Liver (tissue), 9 donors: ENCODE measurements around the gene SEBOX. TPM values are rescaled to one million over a fixed set of nuclear protein-coding genes. Genes with fewer than 3 reads are reported as not detected.

Source experiments
- DNase-seq: peaks from one replicate; pipeline ENCODE4 v3.0.0-alpha.2; 2017; ENCODE audit warnings: low spot score
- H3K27ac ChIP-seq, 2 donors: one replicate each; pipeline ENCODE4 v1.7.0; 2013; ENCODE audit warnings: inconsistent platforms in 2 of 2, low read length in 2 of 2, control low read depth in 1 of 2, low read depth in 1 of 2, mild to moderate bottlenecking in 1 of 2
- H3K27me3 ChIP-seq, 4 donors: one replicate each; pipeline versions ENCODE4 v1.6.1 to v1.7.0; 2013; ENCODE audit warnings: low read length in 3 of 4, inconsistent platforms in 1 of 4, mild to moderate bottlenecking in 1 of 4, moderate library complexity in 1 of 4; ENCODE audit not compliant: control insufficient read depth in 4 of 4, insufficient read depth in 4 of 4
- H3K36me3 ChIP-seq, 4 donors: one replicate each; pipeline versions ENCODE4 v1.6.1 to v1.7.0; 2013; ENCODE audit warnings: low read length in 3 of 4, mild to moderate bottlenecking in 3 of 4, low read depth in 1 of 4, moderate library complexity in 1 of 4; ENCODE audit not compliant: control insufficient read depth in 4 of 4, insufficient read depth in 3 of 4
- H3K4me1 ChIP-seq, 4 donors: one replicate each; pipeline versions ENCODE4 v1.6.1 to v1.7.0; 2013; ENCODE audit warnings: low read length in 3 of 4, mild to moderate bottlenecking in 3 of 4, moderate library complexity in 1 of 4; ENCODE audit not compliant: control insufficient read depth in 4 of 4, insufficient read depth in 4 of 4
- H3K4me3 ChIP-seq, 3 donors: one replicate each; pipeline versions ENCODE4 v1.6.1 to v1.7.0; 2013; ENCODE audit warnings: low read length in 3 of 3, control low read depth in 1 of 3, low read depth in 1 of 3, mild to moderate bottlenecking in 1 of 3
- H3K9ac ChIP-seq, 2 donors: one replicate each; pipeline ENCODE4 v1.7.0; 2013; ENCODE audit warnings: low read length in 2 of 2, mild to moderate bottlenecking in 2 of 2, moderate library complexity in 2 of 2, control low read depth in 1 of 2, low read depth in 1 of 2
- H3K9me3 ChIP-seq, 4 donors: one replicate each; pipeline versions ENCODE4 v1.6.1 to v1.7.0; 2013; ENCODE audit warnings: low read length in 3 of 4; ENCODE audit not compliant: control insufficient read depth in 4 of 4
- ATF3 ChIP-seq: IDR thresholded peaks from 2 replicates; pipeline ENCODE4 v1.6.1; 2016; ENCODE audit warnings: antibody characterized with exemption
- CTCF ChIP-seq: fragments of 150-350 bp; IDR thresholded peaks from 2 replicates; pipeline ENCODE4 v1.5.1; 2017; ENCODE audit warnings: improper control_type of control experiment, low read depth, low read length; ENCODE audit not compliant: missing input control
- EGR1 ChIP-seq, 2 donors: IDR thresholded peaks; 2 replicates each; pipeline ENCODE4 v1.6.1; 2016 to 2018; ENCODE audit warnings: antibody characterized with exemption in 2 of 2, low read depth in 2 of 2
- FOXA1 ChIP-seq: IDR thresholded peaks from 2 replicates; pipeline ENCODE4 v1.6.1; 2016; ENCODE audit warnings: antibody characterized with exemption
- FOXA2 ChIP-seq: IDR thresholded peaks from 2 replicates; pipeline ENCODE4 v1.6.1; 2016; ENCODE audit warnings: antibody characterized with exemption
- HNF4A ChIP-seq, 2 donors: conservative IDR thresholded peaks; 2 replicates each; pipeline ENCODE4 v1.6.1; 2016; ENCODE audit warnings: antibody characterized with exemption in 2 of 2, mild to moderate bottlenecking in 2 of 2
- HNF4G ChIP-seq: IDR thresholded peaks from 2 replicates; pipeline ENCODE4 v1.6.1; 2016; ENCODE audit warnings: antibody characterized with exemption
- JUND ChIP-seq, 2 donors: IDR thresholded peaks; 2 replicates each; pipeline ENCODE4 v1.6.1; 2016; ENCODE audit warnings: antibody characterized with exemption in 2 of 2
- MAX ChIP-seq: IDR thresholded peaks from 2 replicates; pipeline ENCODE4 v1.6.1; 2016; ENCODE audit warnings: antibody characterized with exemption
- NR2F2 ChIP-seq: IDR thresholded peaks from 2 replicates; pipeline ENCODE4 v1.6.1; 2016; ENCODE audit warnings: antibody characterized with exemption
- RAD21 ChIP-seq, 2 donors: IDR thresholded peaks; 2 replicates each; pipeline ENCODE4 v1.6.1; 2016; ENCODE audit warnings: antibody characterized with exemption in 2 of 2, mild to moderate bottlenecking in 2 of 2
- REST ChIP-seq: IDR thresholded peaks from 2 replicates; pipeline ENCODE4 v1.6.1; 2016; ENCODE audit warnings: antibody characterized with exemption, mild to moderate bottlenecking
- SP1 ChIP-seq: IDR thresholded peaks from 2 replicates; pipeline ENCODE4 v1.6.1; 2018; ENCODE audit warnings: antibody characterized with exemption, mild to moderate bottlenecking
- TAF1 ChIP-seq: conservative IDR thresholded peaks from 2 replicates; pipeline ENCODE4 v1.6.1; 2016; ENCODE audit warnings: antibody characterized with exemption, mild to moderate bottlenecking
- YY1 ChIP-seq: IDR thresholded peaks from 2 replicates; pipeline ENCODE4 v1.6.1; 2016; ENCODE audit warnings: antibody characterized with exemption, mild to moderate bottlenecking
- WGBS: extraction: QIAGEN DNeasy Blood & Tissue Kit; methylation state at CpG from one replicate; pipeline ENCODE4 v1.1.7; 2013; 5-methylcytosine and 5-hydroxymethylcytosine counted together
- polyA plus RNA-seq, 2 donors: library from polyadenylated mRNA; stranded (reverse) in 1 of 2; unstranded in 1 of 2; fragments of 200-250 nt in 1 of 2; fragments of >200 nt in 1 of 2; fragmentation: Nextera tagmentation in 1 of 2; extraction: Ambion mirVana in 1 of 2; gene quantifications; one replicate each; pipeline versions ENCODE4 v1.2.1 to v1.2.3, GENCODE V29; 2013 to 2015
- total RNA-seq, 2 donors: library from RNA; depleted of rRNA; stranded (reverse); fragments of >200 nt; gene quantifications; one replicate each; pipeline ENCODE4 v1.2.3, GENCODE V29; 2014
- donor health status: healthy.
- donor health status: healthy.
- donor health status: healthy.
- donor health status: healthy.
- donor health status: healthy.

Gene SEBOX
- total and polyA plus RNA-seq, 4 donors: 0.19 to 0.59 TPM; not detected in 2

- peak; percentile 17 for TF ChIP-seq MAX
- peak; percentile 34 to 59 for TF ChIP-seq HNF4A (conservative IDR thresholded peaks at IDR 0.05)
- TF ChIP-seq RAD21 (IDR thresholded peaks at IDR 0.05): peak in 1 of 2 donors; percentile 39
- no peak for TF ChIP-seq JUND (IDR thresholded peaks at IDR 0.05)
- TF ChIP-seq FOXA1: no peak
These were observed 19.5 kb upstream of the SEBOX start (continued) for GRCh38 chr17:28384281-28385036.

GRCh38 chr17:28381141-28381825 lies 16.3 kb upstream of the SEBOX start:
- 24% methylated on average over 72 of the region's 72 CpGs for WGBS
- DNase-seq: no peak
- peak overlapping the region in 2 of 3 donors; percentile 37 to 38 for H3K4me3 ChIP-seq
- H3K27me3 ChIP-seq: no peaks in the 10 kb centered on the region
- no peak overlapping the region for H3K9ac ChIP-seq
- no peak overlapping the region for H3K27ac ChIP-seq
- H3K36me3 ChIP-seq: no peaks in the 10 kb centered on the region
- H3K4me1 ChIP-seq: peaks cover 0 to 21% (median 11%) of the 10 kb centered on the region in 4 donors
- no peak for TF ChIP-seq NR2F2
- TF ChIP-seq EGR1 (IDR thresholded peaks at IDR 0.05; ENCODE audit: low read depth in 2 of 2): no peak
- peak; percentile 42 for TF ChIP-seq CTCF
- TF ChIP-seq HNF4A (conservative IDR thresholded peaks at IDR 0.05): peak in 1 of 2 donors; percentile 27
- peak; percentile 70 to 79 for TF ChIP-seq RAD21 (IDR thresholded peaks at IDR 0.05)
- TF ChIP-seq HNF4G: no peak
- H3K9me3 ChIP-seq: no peaks in the 10 kb centered on the region

- peaks cover 0 to 21% (median 11%) of the 10 kb centered on the region in 4 donors for H3K4me1 ChIP-seq
- no peaks in the 10 kb centered on the region for H3K9me3 ChIP-seq
- no peak overlapping the region for H3K4me3 ChIP-seq
- 74% methylated on average over 10 of the region's 10 CpGs for WGBS
- H3K9ac ChIP-seq: no peak overlapping the region
- no peak for DNase-seq
- no peak overlapping the region for H3K27ac ChIP-seq
- H3K36me3 ChIP-seq: no peaks in the 10 kb centered on the region
- no peaks in the 10 kb centered on the region for H3K27me3 ChIP-seq
- no peak for TF ChIP-seq TAF1
- peak in 1 of 2 donors; percentile 10 for TF ChIP-seq HNF4A (conservative IDR thresholded peaks at IDR 0.05)
These were observed 15.1 kb upstream of the SEBOX start for GRCh38 chr17:28379814-28380801.

- Histone ChIP-seq H3K4me1 (peaks cover 4 to 32% (median 14%) of the 10 kb centered on the region in 4 donors), H3K36me3 (peaks cover 0 to 5% (median 2%) of the 10 kb centered on the region in 4 donors), H3K27me3 (no peaks in the 10 kb centered on the region), H3K9me3 (no peaks in the 10 kb centered on the region), H3K4me3 (no peak overlapping the region), H3K27ac (no peak overlapping the region), H3K9ac (no peak overlapping the region)
- DNase-seq: no peak
- 93% methylated on average over 6 of the region's 6 CpGs for WGBS
- no peak for TF ChIP-seq ATF3
- no peak for TF ChIP-seq YY1
- no peak for TF ChIP-seq FOXA2
- no peak for TF ChIP-seq REST
- no peak for TF ChIP-seq TAF1
- no peak for TF ChIP-seq NR2F2
- no peak for TF ChIP-seq JUND (IDR thresholded peaks at IDR 0.05)
- no peak for TF ChIP-seq FOXA1
- no peak for TF ChIP-seq EGR1 (IDR thresholded peaks at IDR 0.05; ENCODE audit: low read depth in 2 of 2)
- TF ChIP-seq MAX: no peak
- no peak for TF ChIP-seq RAD21 (IDR thresholded peaks at IDR 0.05)
- no peak for TF ChIP-seq SP1
- TF ChIP-seq HNF4G: no peak
- no peak for TF ChIP-seq HNF4A (conservative IDR thresholded peaks at IDR 0.05)
These were observed 7.9 kb upstream of the SEBOX start for GRCh38 chr17:28372945-28373274.
